GM23338 (cell line): ENCODE measurements around the gene HARS1. TPM values are rescaled to one million over a fixed set of nuclear protein-coding genes. Genes with fewer than 3 reads are reported as not detected.

Experiments
- ATAC-seq: fragments of 200-7000 bp; cut with Tn5 transposase; 3 replicates; pipeline ENCODE4 v1.9.1; 2020
- DNase-seq: peaks from one replicate; pipeline ENCODE4 v3.0.0-alpha.2; 2015; ENCODE audit warnings: low spot score
- H2AFZ ChIP-seq: fragments of 200-600 bp; sonication (generic); 2 replicates; pipeline ENCODE4 v1.8.0; 2016; ENCODE audit warnings: antibody characterized with exemption, mild to moderate bottlenecking, moderate library complexity
- H3F3A ChIP-seq: fragments of 200-600 bp; sonication (generic); replicated peaks from 2 replicates; pipeline ENCODE4 v1.8.0; 2017; ENCODE audit warnings: antibody characterized with exemption, mixed run types, low read depth
- H3K27ac ChIP-seq: fragments of 200-600 bp; sonication (generic); 2 replicates; pipeline ENCODE4 v1.6.1; 2016; ENCODE audit warnings: low read depth
- H3K27me3 ChIP-seq: fragments of 200-600 bp; sonication (generic); 2 replicates; pipeline ENCODE4 v1.8.0; 2016; ENCODE audit warnings: mild to moderate bottlenecking, mixed run types, moderate library complexity; ENCODE audit not compliant: insufficient read depth
- H3K36me3 ChIP-seq: fragments of 200-600 bp; sonication (generic); 2 replicates; pipeline ENCODE4 v1.8.0; 2016; ENCODE audit warnings: mild to moderate bottlenecking; ENCODE audit not compliant: insufficient read depth
- H3K4me1 ChIP-seq: fragments of 200-600 bp; sonication (generic); 2 replicates; pipeline ENCODE4 v1.8.0; 2016; ENCODE audit warnings: mild to moderate bottlenecking, moderate library complexity; ENCODE audit not compliant: insufficient read depth
- H3K4me2 ChIP-seq: fragments of 200-600 bp; sonication (generic); 2 replicates; pipeline ENCODE4 v1.7.1; 2017; ENCODE audit warnings: mixed run types
- H3K4me3 ChIP-seq: fragments of 200-600 bp; sonication (generic); 2 replicates; pipeline ENCODE4 v1.6.1; 2016; ENCODE audit warnings: mixed run types
- H3K79me2 ChIP-seq: fragments of 200-600 bp; sonication (generic); replicated peaks from 2 replicates; pipeline ENCODE4 v1.8.0; 2017; ENCODE audit warnings: mild to moderate bottlenecking; ENCODE audit not compliant: insufficient read depth
- H3K9me2 ChIP-seq: fragments of 200-600 bp; sonication (generic); 2 replicates; pipeline ENCODE4 v1.8.0; 2017; ENCODE audit not compliant: insufficient read depth
- H4K20me1 ChIP-seq: fragments of 200-600 bp; sonication (generic); replicated peaks from 2 replicates; pipeline ENCODE4 v1.8.0; 2017; ENCODE audit warnings: mild to moderate bottlenecking; ENCODE audit not compliant: insufficient read depth
- H3K27ac Mint-ChIP-seq: 2 replicates; pipeline ENCODE4 v1.8.0; 2020; ENCODE audit warnings: inconsistent platforms, mild to moderate bottlenecking, moderate library complexity, mixed read lengths
- H3K27me3 Mint-ChIP-seq: 3 replicates; pipeline ENCODE4 v1.8.0; 2022; ENCODE audit warnings: low read depth, mild to moderate bottlenecking, moderate library complexity, mixed read lengths, inconsistent platforms; ENCODE audit not compliant: insufficient read depth, poor library complexity
- H3K36me3 Mint-ChIP-seq: 3 replicates; pipeline ENCODE4 v1.8.0; 2021; ENCODE audit warnings: low read depth, mild to moderate bottlenecking, inconsistent platforms, moderate library complexity, mixed read lengths
- H3K4me1 Mint-ChIP-seq: 3 replicates; pipeline ENCODE4 v1.8.0; 2020; ENCODE audit warnings: mild to moderate bottlenecking, inconsistent platforms, mixed read lengths
- H3K4me3 Mint-ChIP-seq: 3 replicates; pipeline ENCODE4 v1.8.0; 2021; ENCODE audit warnings: moderate library complexity, mild to moderate bottlenecking, inconsistent platforms, mixed read lengths
- H3K9me3 Mint-ChIP-seq: 3 replicates; pipeline ENCODE4 v1.8.0; 2020; ENCODE audit warnings: moderate library complexity, mild to moderate bottlenecking, inconsistent platforms, mixed read lengths
- CREB1 ChIP-seq: fragments of 250-450 bp; sonication (Bioruptor Pico); IDR thresholded peaks from 2 replicates; pipeline ENCODE4 v1.5.0; 2020; ENCODE audit warnings: low read depth, mild to moderate bottlenecking, moderate library complexity
- CTCF ChIP-seq, 2 experiments: fragments of 200-600 bp in 1 of 2; sonication (generic) in 1 of 2; conservative IDR thresholded peaks; 2 replicates each; pipeline versions ENCODE4 v1.5.1 to v1.6.1; 2016 to 2017; ENCODE audit warnings: antibody characterized with exemption in 2 of 2, low read depth in 2 of 2, mild to moderate bottlenecking in 2 of 2, moderate library complexity in 1 of 2
- ETS1 ChIP-seq: IDR thresholded peaks from 2 replicates; pipeline ENCODE4 v1.6.1; 2016; ENCODE audit warnings: antibody characterized with exemption
- JUNB ChIP-seq: IDR thresholded peaks from one replicate; pipeline ENCODE4 v1.6.1; 2016; ENCODE audit warnings: antibody characterized with exemption; ENCODE audit not compliant: unreplicated experiment
- POLR2AphosphoS5 ChIP-seq: IDR thresholded peaks from 2 replicates; pipeline ENCODE4 v1.6.1; 2016; ENCODE audit warnings: antibody characterized with exemption, low read depth
- ZNF114 ChIP-seq: fragments of 250-450 bp; sonication (Bioruptor Pico); IDR thresholded peaks from 2 replicates; pipeline ENCODE4 v1.5.0; 2020; ENCODE audit warnings: mild to moderate bottlenecking, moderate library complexity
- ZNF331 ChIP-seq: fragments of 250-450 bp; sonication (Bioruptor Pico); IDR thresholded peaks from 2 replicates; pipeline ENCODE4 v1.5.0; 2020; ENCODE audit warnings: low read depth, mild to moderate bottlenecking, moderate library complexity
- polyA plus RNA-seq: library from polyadenylated mRNA; unstranded; fragments of >200 nt; fragmentation: Nextera tagmentation; extraction: Ambion mirVana; gene quantifications from 2 replicates; pipeline ENCODE4 v1.2.1, GENCODE V29; 2016
- total RNA-seq: library from RNA; depleted of rRNA; stranded (reverse); fragments of >200 nt; shearing (Covaris generic); gene quantifications from 2 replicates; pipeline ENCODE4 v1.2.3, GENCODE V29; 2014
- TF ChIP-seq, protein P1 (sequence below): IDR thresholded peaks from one replicate; pipeline ENCODE4 v1.6.1; 2018; ENCODE audit warnings: antibody characterized with exemption; ENCODE audit not compliant: unreplicated experiment

The HARS1 gene
- total and polyA plus RNA-seq, 2 experiments from 2014 or later, result 51.6 to 57.8 TPM

DNA sequence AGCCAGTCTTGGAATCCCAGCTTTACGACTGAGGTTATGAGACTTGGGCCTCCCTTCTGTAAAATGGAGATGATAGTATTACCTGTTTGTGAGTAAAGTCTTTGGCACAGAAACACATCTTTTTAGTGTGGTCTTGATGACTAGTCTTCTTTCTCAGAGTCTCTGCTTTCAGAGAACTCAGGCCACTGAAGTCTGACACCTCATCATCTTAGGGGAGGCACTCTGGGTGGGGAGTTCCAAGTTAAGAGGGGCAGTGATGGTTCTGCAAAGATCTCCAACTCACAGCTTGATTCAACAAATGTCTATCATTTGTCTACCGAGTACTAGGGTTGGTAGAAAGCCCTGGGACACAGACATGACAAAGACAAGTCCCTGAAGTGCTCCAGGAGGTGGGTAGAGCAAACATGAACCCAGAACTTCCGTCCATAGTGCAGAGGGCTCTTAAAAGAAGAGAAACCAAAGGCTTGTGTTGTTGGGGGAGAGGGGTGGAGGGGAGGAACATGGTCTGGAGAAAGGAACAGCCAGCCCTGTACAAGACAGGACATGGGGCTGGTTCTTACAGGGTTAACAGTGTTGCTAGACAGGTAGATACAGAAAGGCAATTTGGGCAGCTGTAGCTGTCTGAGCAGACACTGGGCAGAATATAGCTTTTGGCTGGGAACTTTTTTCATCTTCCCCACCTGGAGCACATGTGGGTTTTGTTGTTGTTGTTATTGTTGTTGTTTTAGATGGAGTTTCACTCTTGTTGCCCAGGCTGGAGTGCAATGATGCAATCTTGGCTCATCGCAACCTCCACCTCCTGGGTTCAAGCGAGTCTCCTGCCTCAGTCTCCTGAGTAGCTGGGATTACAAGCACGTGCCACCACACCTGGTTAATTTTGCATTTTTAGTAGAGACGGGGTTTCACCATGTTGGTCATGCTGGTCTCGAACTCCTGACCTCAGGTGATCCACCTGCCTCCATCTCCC lies 55.6 kb downstream of the HARS1 start:
- peaks cover 13% of the 10 kb centered on the region for H3K4me1 ChIP-seq
- H3K4me3 ChIP-seq, result no peak overlapping the region
- no peak for ATAC-seq
- H2AFZ ChIP-seq, result no peak overlapping the region
- no peak for DNase-seq
- no peaks in the 10 kb centered on the region for H3F3A ChIP-seq
- Mint-ChIP-seq H3K36me3 (0 out of 3 replicates have a peak, but pooled peaks cover 3% of the 10 kb centered on the region), H3K27ac (no peak overlapping the region), H3K9me3 (peaks cover 17% of the 10 kb centered on the region), H3K4me3 (no peak overlapping the region), H3K4me1 (peaks cover 11% of the 10 kb centered on the region), H3K27me3 (peaks cover 24% of the 10 kb centered on the region)
- peaks cover 37% of the 10 kb centered on the region for H3K27me3 ChIP-seq
- peaks cover 7% of the 10 kb centered on the region for H3K79me2 ChIP-seq
- TF ChIP-seq CREB1 (no peak), ZNF114 (CRISPR knock-in tag) (no peak), JUNB (no peak), ZNF331 (CRISPR knock-in tag) (no peak), ETS1 (no peak), CTCF (conservative IDR thresholded peaks at IDR 0.05; ENCODE audit: low read depth in 2 of 2) (no peak), POLR2AphosphoS5 (no peak)
- TF ChIP-seq, protein P1, sequence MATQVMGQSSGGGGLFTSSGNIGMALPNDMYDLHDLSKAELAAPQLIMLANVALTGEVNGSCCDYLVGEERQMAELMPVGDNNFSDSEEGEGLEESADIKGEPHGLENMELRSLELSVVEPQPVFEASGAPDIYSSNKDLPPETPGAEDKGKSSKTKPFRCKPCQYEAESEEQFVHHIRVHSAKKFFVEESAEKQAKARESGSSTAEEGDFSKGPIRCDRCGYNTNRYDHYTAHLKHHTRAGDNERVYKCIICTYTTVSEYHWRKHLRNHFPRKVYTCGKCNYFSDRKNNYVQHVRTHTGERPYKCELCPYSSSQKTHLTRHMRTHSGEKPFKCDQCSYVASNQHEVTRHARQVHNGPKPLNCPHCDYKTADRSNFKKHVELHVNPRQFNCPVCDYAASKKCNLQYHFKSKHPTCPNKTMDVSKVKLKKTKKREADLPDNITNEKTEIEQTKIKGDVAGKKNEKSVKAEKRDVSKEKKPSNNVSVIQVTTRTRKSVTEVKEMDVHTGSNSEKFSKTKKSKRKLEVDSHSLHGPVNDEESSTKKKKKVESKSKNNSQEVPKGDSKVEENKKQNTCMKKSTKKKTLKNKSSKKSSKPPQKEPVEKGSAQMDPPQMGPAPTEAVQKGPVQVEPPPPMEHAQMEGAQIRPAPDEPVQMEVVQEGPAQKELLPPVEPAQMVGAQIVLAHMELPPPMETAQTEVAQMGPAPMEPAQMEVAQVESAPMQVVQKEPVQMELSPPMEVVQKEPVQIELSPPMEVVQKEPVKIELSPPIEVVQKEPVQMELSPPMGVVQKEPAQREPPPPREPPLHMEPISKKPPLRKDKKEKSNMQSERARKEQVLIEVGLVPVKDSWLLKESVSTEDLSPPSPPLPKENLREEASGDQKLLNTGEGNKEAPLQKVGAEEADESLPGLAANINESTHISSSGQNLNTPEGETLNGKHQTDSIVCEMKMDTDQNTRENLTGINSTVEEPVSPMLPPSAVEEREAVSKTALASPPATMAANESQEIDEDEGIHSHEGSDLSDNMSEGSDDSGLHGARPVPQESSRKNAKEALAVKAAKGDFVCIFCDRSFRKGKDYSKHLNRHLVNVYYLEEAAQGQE, result no peak
- H3K36me3 ChIP-seq, result no peaks in the 10 kb centered on the region
- H3K27ac ChIP-seq, result no peak overlapping the region
- no peak overlapping the region for H3K4me2 ChIP-seq
- H3K9me2 ChIP-seq, result 0 out of 2 replicates have a peak, but pooled peaks cover 3% of the 10 kb centered on the region
- H4K20me1 ChIP-seq, result no peaks in the 10 kb centered on the region
